HepG2 (cell line): ENCODE data around the gene PRR15L. TPM values are rescaled to one million over a fixed set of nuclear protein-coding genes. Genes with fewer than 3 reads are reported as not detected.

Source experiments
- AGO2 ChIP-seq: fragments of 200-400 bp; formaldehyde crosslinking; optimal IDR thresholded peaks from 2 replicates; pipeline ENCODE3; 2017; ENCODE audit warnings: mild to moderate bottlenecking, low read depth, low read length, moderate library complexity
- HMG20A ChIP-seq: IDR thresholded peaks from 2 replicates; pipeline ENCODE4 v1.6.1; 2016; ENCODE audit warnings: borderline replicate concordance
- HOXA5 ChIP-seq: sonication (generic); formaldehyde crosslinking; IDR thresholded peaks from 2 replicates; pipeline ENCODE4 v1.4.0; 2020; ENCODE audit warnings: missing genetic modification reagents
- ISL2 ChIP-seq: sonication (generic); formaldehyde crosslinking; IDR thresholded peaks from 2 replicates; pipeline ENCODE4 v1.5.0; 2020; ENCODE audit warnings: missing genetic modification reagents
- MEIS2 ChIP-seq: sonication (generic); formaldehyde crosslinking; IDR thresholded peaks from 2 replicates; pipeline ENCODE4 v1.9.0; 2021; ENCODE audit warnings: mild to moderate bottlenecking, missing genetic modification reagents
- MZF1 ChIP-seq: sonication (generic); formaldehyde crosslinking; IDR thresholded peaks from 2 replicates; pipeline ENCODE4 v1.8.1; 2023; ENCODE audit warnings: mild to moderate bottlenecking, missing genetic modification reagents, borderline replicate concordance
- POLR2AphosphoS2 ChIP-seq: IDR thresholded peaks from 2 replicates; pipeline ENCODE4 v1.6.1; 2011; ENCODE audit warnings: low read depth, low read length, improper control_type of control experiment
- SNAI1 ChIP-seq: sonication (generic); formaldehyde crosslinking; IDR thresholded peaks from 2 replicates; pipeline ENCODE4 v1.5.0; 2020; ENCODE audit warnings: mild to moderate bottlenecking, missing genetic modification reagents, borderline replicate concordance
- SRSF4 ChIP-seq: fragments of 200-400 bp; formaldehyde crosslinking; IDR thresholded peaks from one replicate; pipeline ENCODE4 v1.6.1; 2018; ENCODE audit warnings: mild to moderate bottlenecking, low read depth, low read length, moderate library complexity; ENCODE audit not compliant: poor library complexity, severe bottlenecking
- TARDBP ChIP-seq: sonication (generic); formaldehyde crosslinking; IDR thresholded peaks from 2 replicates; pipeline ENCODE4 v1.8.0; 2022; ENCODE audit warnings: mild to moderate bottlenecking, missing genetic modification reagents
- ZNF430 ChIP-seq: sonication (generic); formaldehyde crosslinking; IDR thresholded peaks from 2 replicates; pipeline ENCODE4 v1.9.0; 2021; ENCODE audit warnings: mild to moderate bottlenecking, missing genetic modification reagents
- ZNF451 ChIP-seq: sonication (generic); formaldehyde crosslinking; IDR thresholded peaks from 2 replicates; pipeline ENCODE4 v1.5.0; 2020; ENCODE audit warnings: mild to moderate bottlenecking, missing genetic modification reagents
- polyA plus RNA-seq, 8 experiments: library from polyadenylated mRNA; depleted of rRNA in 3 of 8; stranded (reverse) in 7 of 8; unstranded in 1 of 8; fragments of >200 nt; fragmentation: Illumina TruSeq in 4 of 8; extraction: Trizol in 4 of 8; gene quantifications; 2 replicates each; pipeline versions ENCODE4 v1.2.1 to v1.2.3, GENCODE V29; 2011 to 2016; ENCODE audit warnings: low read depth in 4 of 8, missing spikeins in 1 of 8, mixed read lengths in 1 of 8; ENCODE audit not compliant: insufficient read depth in 1 of 8
- total RNA-seq, 5 experiments: library from RNA; depleted of rRNA; stranded (reverse); fragments of >200 nt; fragmentation: Illumina TruSeq; extraction: Trizol; gene quantifications; 2 replicates each; pipeline ENCODE4 v1.2.3, GENCODE V29; 2016; ENCODE audit warnings: low read depth in 1 of 5
- TF ChIP-seq, protein P1 (sequence below): sonication (generic); formaldehyde crosslinking; IDR thresholded peaks from 2 replicates; pipeline ENCODE4 v1.4.0; 2020; ENCODE audit warnings: mild to moderate bottlenecking, missing genetic modification reagents
- TF ChIP-seq, protein P2 (sequence below): IDR thresholded peaks from 2 replicates; pipeline ENCODE4 v1.6.1; 2016; ENCODE audit warnings: low read depth
- TF ChIP-seq, protein P3 (sequence below): sonication (generic); formaldehyde crosslinking; IDR thresholded peaks from 2 replicates; pipeline ENCODE4 v1.5.0; 2020; ENCODE audit warnings: mild to moderate bottlenecking, low read depth, missing genetic modification reagents, borderline replicate concordance
- TF ChIP-seq, protein P4 (sequence below): sonication (generic); formaldehyde crosslinking; IDR thresholded peaks from 2 replicates; pipeline ENCODE4 v1.4.0; 2020; ENCODE audit warnings: missing genetic modification reagents, borderline replicate concordance
- TF ChIP-seq, protein P5 (sequence below): sonication (generic); formaldehyde crosslinking; IDR thresholded peaks from 2 replicates; pipeline ENCODE4; 2020; ENCODE audit warnings: missing genetic modification reagents, mild to moderate bottlenecking, borderline replicate concordance
- TF ChIP-seq, protein P6 (sequence below): sonication (generic); formaldehyde crosslinking; IDR thresholded peaks from 2 replicates; pipeline ENCODE4 v1.4.0; 2020; ENCODE audit warnings: missing genetic modification reagents

Gene PRR15L
- total and polyA plus RNA-seq, 2 of the 13 experiments (the other 11 are each of a cell fraction or from before 2014, with no cell fraction given), result 0.44 to 2.0 TPM

DNA sequence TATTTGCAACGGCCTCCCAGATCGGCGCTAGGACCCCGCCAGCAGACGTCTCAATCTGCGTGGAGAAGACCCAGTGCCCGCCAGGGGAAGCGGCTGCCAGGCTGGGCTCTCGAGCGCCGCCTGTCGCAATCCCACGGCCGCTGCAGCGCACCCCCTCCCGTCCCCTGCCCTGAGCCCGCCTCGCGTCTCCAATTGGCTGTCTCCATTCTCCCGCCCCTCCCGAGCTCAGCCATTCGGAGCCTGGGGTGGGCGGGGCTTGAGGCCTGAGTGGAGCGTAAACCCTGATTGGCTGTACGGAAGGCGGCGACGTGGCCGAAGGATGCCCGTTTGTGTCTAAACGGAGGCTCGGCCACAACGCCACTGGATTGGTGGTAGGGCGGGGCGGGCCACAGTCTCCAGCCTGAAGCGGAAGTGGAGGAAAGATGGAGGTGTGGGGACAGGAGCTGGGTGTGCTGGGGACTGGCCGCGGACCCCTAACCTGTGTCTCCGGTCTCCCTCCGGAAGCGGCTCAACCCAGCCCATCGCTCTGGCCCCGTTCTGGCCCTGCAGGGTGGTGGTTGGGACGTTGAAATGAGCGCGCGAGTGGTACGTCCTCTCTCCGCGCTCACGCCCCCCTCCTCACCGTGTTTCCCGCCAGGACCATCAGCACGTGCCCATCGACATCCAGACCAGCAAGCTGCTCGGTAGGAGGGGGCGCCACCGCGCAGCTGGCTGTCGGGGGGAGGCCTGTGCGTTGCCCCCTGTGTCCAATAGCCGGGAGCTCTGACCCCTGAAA, 13.2 kb upstream of the PRR15L start, which contains the start of gene CDK5RAP3 (continued):
- TF ChIP-seq, protein P1, sequence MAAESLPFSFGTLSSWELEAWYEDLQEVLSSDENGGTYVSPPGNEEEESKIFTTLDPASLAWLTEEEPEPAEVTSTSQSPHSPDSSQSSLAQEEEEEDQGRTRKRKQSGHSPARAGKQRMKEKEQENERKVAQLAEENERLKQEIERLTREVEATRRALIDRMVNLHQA (CRISPR knock-in tag), result 0 out of 2 replicates have a peak, but pooled peaks have one; percentile 16
- peak; percentile 52; the same call in 1 of the 2 replicates for TF ChIP-seq HMG20A (CRISPR knock-in tag)
- peak; percentile 36; the same call in 1 of the 2 replicates for TF ChIP-seq ISL2 (CRISPR knock-in tag)
- TF ChIP-seq, protein P2, sequence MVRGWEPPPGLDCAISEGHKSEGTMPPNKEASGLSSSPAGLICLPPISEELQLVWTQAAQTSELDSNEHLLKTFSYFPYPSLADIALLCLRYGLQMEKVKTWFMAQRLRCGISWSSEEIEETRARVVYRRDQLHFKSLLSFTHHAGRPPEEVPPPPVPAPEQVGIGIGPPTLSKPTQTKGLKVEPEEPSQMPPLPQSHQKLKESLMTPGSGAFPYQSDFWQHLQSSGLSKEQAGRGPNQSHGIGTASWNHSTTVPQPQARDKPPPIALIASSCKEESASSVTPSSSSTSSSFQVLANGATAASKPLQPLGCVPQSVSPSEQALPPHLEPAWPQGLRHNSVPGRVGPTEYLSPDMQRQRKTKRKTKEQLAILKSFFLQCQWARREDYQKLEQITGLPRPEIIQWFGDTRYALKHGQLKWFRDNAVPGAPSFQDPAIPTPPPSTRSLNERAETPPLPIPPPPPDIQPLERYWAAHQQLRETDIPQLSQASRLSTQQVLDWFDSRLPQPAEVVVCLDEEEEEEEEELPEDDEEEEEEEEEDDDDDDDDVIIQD (CRISPR knock-in tag), result peak; percentile 74
- peak; percentile 71 for TF ChIP-seq ZNF451
- TF ChIP-seq SRSF4, result no peak
- TF ChIP-seq, protein P3, sequence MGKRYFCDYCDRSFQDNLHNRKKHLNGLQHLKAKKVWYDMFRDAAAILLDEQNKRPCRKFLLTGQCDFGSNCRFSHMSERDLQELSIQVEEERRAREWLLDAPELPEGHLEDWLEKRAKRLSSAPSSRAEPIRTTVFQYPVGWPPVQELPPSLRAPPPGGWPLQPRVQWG (CRISPR knock-in tag), result no peak
- peak; percentile 77 for TF ChIP-seq TARDBP (CRISPR knock-in tag)
- TF ChIP-seq, protein P4, sequence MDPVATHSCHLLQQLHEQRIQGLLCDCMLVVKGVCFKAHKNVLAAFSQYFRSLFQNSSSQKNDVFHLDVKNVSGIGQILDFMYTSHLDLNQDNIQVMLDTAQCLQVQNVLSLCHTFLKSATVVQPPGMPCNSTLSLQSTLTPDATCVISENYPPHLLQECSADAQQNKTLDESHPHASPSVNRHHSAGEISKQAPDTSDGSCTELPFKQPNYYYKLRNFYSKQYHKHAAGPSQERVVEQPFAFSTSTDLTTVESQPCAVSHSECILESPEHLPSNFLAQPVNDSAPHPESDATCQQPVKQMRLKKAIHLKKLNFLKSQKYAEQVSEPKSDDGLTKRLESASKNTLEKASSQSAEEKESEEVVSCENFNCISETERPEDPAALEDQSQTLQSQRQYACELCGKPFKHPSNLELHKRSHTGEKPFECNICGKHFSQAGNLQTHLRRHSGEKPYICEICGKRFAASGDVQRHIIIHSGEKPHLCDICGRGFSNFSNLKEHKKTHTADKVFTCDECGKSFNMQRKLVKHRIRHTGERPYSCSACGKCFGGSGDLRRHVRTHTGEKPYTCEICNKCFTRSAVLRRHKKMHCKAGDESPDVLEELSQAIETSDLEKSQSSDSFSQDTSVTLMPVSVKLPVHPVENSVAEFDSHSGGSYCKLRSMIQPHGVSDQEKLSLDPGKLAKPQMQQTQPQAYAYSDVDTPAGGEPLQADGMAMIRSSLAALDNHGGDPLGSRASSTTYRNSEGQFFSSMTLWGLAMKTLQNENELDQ (CRISPR knock-in tag), result peak; percentile 51; the same call in 1 of the 2 replicates
- TF ChIP-seq POLR2AphosphoS2, result no peak
- TF ChIP-seq, protein P5, sequence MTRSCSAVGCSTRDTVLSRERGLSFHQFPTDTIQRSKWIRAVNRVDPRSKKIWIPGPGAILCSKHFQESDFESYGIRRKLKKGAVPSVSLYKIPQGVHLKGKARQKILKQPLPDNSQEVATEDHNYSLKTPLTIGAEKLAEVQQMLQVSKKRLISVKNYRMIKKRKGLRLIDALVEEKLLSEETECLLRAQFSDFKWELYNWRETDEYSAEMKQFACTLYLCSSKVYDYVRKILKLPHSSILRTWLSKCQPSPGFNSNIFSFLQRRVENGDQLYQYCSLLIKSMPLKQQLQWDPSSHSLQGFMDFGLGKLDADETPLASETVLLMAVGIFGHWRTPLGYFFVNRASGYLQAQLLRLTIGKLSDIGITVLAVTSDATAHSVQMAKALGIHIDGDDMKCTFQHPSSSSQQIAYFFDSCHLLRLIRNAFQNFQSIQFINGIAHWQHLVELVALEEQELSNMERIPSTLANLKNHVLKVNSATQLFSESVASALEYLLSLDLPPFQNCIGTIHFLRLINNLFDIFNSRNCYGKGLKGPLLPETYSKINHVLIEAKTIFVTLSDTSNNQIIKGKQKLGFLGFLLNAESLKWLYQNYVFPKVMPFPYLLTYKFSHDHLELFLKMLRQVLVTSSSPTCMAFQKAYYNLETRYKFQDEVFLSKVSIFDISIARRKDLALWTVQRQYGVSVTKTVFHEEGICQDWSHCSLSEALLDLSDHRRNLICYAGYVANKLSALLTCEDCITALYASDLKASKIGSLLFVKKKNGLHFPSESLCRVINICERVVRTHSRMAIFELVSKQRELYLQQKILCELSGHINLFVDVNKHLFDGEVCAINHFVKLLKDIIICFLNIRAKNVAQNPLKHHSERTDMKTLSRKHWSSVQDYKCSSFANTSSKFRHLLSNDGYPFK (CRISPR knock-in tag), result peak; percentile 86; the same call in 1 of the 2 replicates
- TF ChIP-seq SNAI1 (CRISPR knock-in tag), result no peak; the same call in 1 of the 2 replicates
- peak; percentile 56 for TF ChIP-seq HOXA5 (CRISPR knock-in tag)
- peak; percentile 95 for TF ChIP-seq MZF1 (CRISPR knock-in tag)
- no peak; the same call in 1 of the 2 replicates for TF ChIP-seq MEIS2 (CRISPR knock-in tag)
- TF ChIP-seq ZNF430 (CRISPR knock-in tag), result peak; percentile 92
- peak; percentile 87 for TF ChIP-seq AGO2
- TF ChIP-seq, protein P6, sequence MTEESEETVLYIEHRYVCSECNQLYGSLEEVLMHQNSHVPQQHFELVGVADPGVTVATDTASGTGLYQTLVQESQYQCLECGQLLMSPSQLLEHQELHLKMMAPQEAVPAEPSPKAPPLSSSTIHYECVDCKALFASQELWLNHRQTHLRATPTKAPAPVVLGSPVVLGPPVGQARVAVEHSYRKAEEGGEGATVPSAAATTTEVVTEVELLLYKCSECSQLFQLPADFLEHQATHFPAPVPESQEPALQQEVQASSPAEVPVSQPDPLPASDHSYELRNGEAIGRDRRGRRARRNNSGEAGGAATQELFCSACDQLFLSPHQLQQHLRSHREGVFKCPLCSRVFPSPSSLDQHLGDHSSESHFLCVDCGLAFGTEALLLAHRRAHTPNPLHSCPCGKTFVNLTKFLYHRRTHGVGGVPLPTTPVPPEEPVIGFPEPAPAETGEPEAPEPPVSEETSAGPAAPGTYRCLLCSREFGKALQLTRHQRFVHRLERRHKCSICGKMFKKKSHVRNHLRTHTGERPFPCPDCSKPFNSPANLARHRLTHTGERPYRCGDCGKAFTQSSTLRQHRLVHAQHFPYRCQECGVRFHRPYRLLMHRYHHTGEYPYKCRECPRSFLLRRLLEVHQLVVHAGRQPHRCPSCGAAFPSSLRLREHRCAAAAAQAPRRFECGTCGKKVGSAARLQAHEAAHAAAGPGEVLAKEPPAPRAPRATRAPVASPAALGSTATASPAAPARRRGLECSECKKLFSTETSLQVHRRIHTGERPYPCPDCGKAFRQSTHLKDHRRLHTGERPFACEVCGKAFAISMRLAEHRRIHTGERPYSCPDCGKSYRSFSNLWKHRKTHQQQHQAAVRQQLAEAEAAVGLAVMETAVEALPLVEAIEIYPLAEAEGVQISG (CRISPR knock-in tag), result peak; percentile 76
